Endothelial cell of umbilical vein (primary cell): ENCODE data around the gene SORL1.

Source experiments
- JUN ChIP-seq: IDR thresholded peaks from 2 replicates; pipeline ENCODE4 v1.6.1; 2011; ENCODE audit warnings: borderline replicate concordance, low read depth; ENCODE audit not compliant: insufficient read length, insufficient read depth
- POLR2A ChIP-seq: IDR thresholded peaks from 2 replicates; pipeline ENCODE4 v1.6.1; 2012; ENCODE audit warnings: low read depth, mild to moderate bottlenecking, control low read depth, low read length
- TF ChIP-seq, protein P1 (sequence below): IDR thresholded peaks from 2 replicates; pipeline ENCODE4 v1.6.1; 2011; ENCODE audit not compliant: insufficient read depth, insufficient read length
- TF ChIP-seq, protein P2 (sequence below), 2 donors: IDR thresholded peaks; 1 replicate in 1 of 2; 2 replicates in 1 of 2; pipeline ENCODE4 v1.5.1; 2011; ENCODE audit warnings: low read length in 2 of 2, mild to moderate bottlenecking in 2 of 2, moderate library complexity in 2 of 2, control low read depth in 1 of 2, inconsistent platforms in 1 of 2, low read depth in 1 of 2; ENCODE audit not compliant: insufficient read depth in 1 of 2; ENCODE audit errors: extremely low read depth in 1 of 2

DNA sequence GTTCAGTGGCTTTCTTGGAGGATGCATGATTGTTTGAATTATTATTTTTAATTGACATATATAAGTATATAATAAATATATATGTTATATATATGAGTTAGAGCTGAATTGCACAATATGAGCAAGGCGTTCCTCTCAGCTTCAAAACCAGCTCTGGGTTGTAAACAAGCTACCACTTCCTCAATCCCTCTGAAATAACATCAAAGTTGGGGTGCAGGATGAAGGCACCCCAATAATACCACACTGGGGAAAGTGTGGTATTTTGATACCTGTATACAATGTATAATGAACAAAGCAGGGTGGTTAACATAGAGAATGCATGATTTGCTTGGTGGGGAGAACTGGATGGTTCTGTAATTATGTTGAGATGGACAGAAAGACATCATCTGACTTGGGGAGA is 1.7 kb upstream of the SORL1 start:
- TF ChIP-seq, protein P1, sequence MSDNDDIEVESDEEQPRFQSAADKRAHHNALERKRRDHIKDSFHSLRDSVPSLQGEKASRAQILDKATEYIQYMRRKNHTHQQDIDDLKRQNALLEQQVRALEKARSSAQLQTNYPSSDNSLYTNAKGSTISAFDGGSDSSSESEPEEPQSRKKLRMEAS = no peak
- TF ChIP-seq, protein P2, sequence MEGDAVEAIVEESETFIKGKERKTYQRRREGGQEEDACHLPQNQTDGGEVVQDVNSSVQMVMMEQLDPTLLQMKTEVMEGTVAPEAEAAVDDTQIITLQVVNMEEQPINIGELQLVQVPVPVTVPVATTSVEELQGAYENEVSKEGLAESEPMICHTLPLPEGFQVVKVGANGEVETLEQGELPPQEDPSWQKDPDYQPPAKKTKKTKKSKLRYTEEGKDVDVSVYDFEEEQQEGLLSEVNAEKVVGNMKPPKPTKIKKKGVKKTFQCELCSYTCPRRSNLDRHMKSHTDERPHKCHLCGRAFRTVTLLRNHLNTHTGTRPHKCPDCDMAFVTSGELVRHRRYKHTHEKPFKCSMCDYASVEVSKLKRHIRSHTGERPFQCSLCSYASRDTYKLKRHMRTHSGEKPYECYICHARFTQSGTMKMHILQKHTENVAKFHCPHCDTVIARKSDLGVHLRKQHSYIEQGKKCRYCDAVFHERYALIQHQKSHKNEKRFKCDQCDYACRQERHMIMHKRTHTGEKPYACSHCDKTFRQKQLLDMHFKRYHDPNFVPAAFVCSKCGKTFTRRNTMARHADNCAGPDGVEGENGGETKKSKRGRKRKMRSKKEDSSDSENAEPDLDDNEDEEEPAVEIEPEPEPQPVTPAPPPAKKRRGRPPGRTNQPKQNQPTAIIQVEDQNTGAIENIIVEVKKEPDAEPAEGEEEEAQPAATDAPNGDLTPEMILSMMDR (IDR thresholded peaks at IDR 0.05; ENCODE audit: extremely low read depth in 1 of 2, insufficient read depth in 1 of 2, low read depth in 1 of 2, low read length in 2 of 2) = no peak
- TF ChIP-seq POLR2A = no peak
- no peak for TF ChIP-seq JUN
